T-helper 17 cell (primary cell): ENCODE measurements around the gene NAALADL2. TPM values are rescaled to one million over a fixed set of nuclear protein-coding genes. Genes with fewer than 3 reads are reported as not detected.

Source experiments
- ATAC-seq: fragments of 150-1000 bp; cut with Tn5 transposase; 2 replicates; pipeline ENCODE4 v1.10.0; 2021; ENCODE audit warnings: mild to moderate bottlenecking, moderate library complexity
- DNase-seq, 3 donors: peaks; one replicate each; pipeline versions ENCODE4 v3.0.0 to v3.0.0-alpha.2; 2020 to 2021
- H3K9me3 ChIP-seq: one replicate; pipeline ENCODE4 v1.7.0; 2013; ENCODE audit warnings: low read length, mild to moderate bottlenecking; ENCODE audit not compliant: control insufficient read depth, poor library complexity, severe bottlenecking
- H3K27ac Mint-ChIP-seq: one replicate; pipeline ENCODE4 v1.8.0; 2022; ENCODE audit warnings: mild to moderate bottlenecking, moderate library complexity, mixed read lengths
- H3K27me3 Mint-ChIP-seq: one replicate; pipeline ENCODE4 v1.8.0; 2022; ENCODE audit warnings: mixed read lengths
- H3K36me3 Mint-ChIP-seq: one replicate; pipeline ENCODE4 v1.8.0; 2022; ENCODE audit warnings: low read depth, mixed read lengths
- H3K4me1 Mint-ChIP-seq: one replicate; pipeline ENCODE4 v1.8.0; 2022; ENCODE audit warnings: mild to moderate bottlenecking, mixed read lengths
- H3K4me3 Mint-ChIP-seq: one replicate; pipeline ENCODE4 v1.8.0; 2022; ENCODE audit warnings: mild to moderate bottlenecking, moderate library complexity, mixed read lengths
- total RNA-seq, 4 donors: library from RNA in 2 of 4; stranded (reverse) in 2 of 4; gene quantifications; one replicate each; pipeline ENCODE4 v1.2.3 and lab custom pipeline; 2022 to 2026

The NAALADL2 gene
- total RNA-seq, 2 donors from 2014 or later: not detected

DNA sequence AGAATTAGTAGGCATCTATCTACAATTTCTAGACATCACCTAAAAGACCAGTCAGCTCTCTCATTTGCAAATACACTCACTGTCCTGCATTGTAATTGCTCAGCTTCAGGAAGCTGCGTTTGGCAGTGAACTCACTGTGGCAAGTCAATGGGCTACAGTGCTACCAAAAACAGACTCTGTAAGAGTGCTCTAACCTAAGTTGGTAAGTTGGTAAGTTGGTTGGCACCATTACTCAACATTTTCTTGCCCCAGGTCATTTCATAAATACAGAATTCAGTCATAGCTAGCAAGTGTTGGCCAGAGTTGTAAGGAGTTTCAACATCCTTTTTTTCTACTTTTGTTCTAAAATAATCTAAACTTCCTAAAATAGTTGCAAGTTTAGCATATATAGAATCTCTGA, 466.3 kb downstream of the NAALADL2 start:
- ATAC-seq: no peak
- H3K9me3 ChIP-seq: no peaks in the 10 kb centered on the region
- Mint-ChIP-seq H3K36me3 (no peaks in the 10 kb centered on the region), H3K4me3 (no peak overlapping the region), H3K4me1 (no peaks in the 10 kb centered on the region), H3K27me3 (no peaks in the 10 kb centered on the region), H3K27ac (no peak overlapping the region)
- no peak for DNase-seq

DNA sequence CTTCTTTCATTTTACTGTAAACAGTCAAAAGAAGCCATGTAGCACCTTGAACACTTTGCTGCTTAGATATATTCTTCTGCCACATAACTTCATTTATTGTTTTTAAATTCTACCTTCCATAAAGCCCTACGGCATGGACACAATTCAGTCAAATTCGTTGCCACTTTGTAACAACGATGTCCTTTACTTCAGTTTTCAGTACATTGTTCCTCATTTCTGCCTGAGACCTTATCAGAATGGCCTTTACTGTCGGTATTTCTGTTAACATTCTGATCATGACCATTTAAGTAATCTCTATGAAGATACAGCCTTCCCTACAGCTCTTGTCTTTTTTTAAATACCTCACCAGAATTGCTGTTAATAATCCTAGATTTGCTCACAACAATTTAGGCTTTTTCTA, 466.9 kb downstream of the NAALADL2 start:
- Mint-ChIP-seq H3K27me3 (no peaks in the 10 kb centered on the region), H3K4me3 (no peak overlapping the region), H3K4me1 (no peaks in the 10 kb centered on the region), H3K36me3 (no peaks in the 10 kb centered on the region), H3K27ac (no peak overlapping the region)
- no peaks in the 10 kb centered on the region for H3K9me3 ChIP-seq
- no peak for DNase-seq
- no peak for ATAC-seq

DNA sequence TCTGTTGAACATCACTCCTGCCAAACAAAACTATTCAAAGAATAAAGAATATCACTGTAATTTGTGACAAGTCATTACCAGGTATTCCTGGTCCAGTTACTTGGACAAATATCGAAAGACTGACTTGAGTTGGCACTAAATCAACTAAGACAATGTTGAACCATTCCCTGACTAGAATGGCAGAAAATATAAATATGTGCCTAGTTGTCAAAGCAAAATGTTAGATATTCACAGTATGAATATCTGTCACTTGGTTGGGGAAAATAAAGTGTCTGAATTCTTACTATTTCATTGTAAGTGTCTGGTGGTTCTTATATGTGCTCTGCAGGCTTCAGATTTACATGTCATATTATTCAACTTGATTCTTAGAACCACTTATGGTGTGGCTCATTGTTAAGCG, 470.2 kb downstream of the NAALADL2 start:
- Mint-ChIP-seq H3K27ac (no peak overlapping the region), H3K27me3 (no peaks in the 10 kb centered on the region), H3K4me3 (no peak overlapping the region), H3K4me1 (no peaks in the 10 kb centered on the region), H3K36me3 (no peaks in the 10 kb centered on the region)
- H3K9me3 ChIP-seq: no peaks in the 10 kb centered on the region
- DNase-seq (no peak), ATAC-seq (no peak)

DNA sequence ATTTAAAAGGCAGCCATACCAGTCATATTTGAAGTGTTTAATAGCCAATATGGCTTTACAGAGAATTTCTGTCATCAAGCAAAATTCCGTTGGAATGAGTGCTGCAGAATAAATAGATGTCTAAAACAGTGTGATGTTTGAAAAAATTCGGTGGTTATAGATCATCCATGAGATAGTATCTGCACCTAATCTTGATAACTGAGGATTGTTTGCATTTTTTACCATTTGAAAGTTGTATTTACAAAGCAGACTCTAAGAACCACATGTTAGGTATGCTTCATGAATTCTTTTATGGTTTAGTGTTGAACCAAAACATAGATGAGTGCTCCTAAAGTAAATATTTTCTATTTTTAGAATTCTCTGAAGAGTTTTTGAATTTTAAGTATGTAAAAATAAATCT, 476.1 kb downstream of the NAALADL2 start:
- Mint-ChIP-seq H3K4me1 (no peaks in the 10 kb centered on the region), H3K27me3 (no peaks in the 10 kb centered on the region), H3K4me3 (no peak overlapping the region), H3K27ac (no peak overlapping the region), H3K36me3 (no peaks in the 10 kb centered on the region)
- ATAC-seq (no peak), DNase-seq (no peak)
- no peaks in the 10 kb centered on the region for H3K9me3 ChIP-seq

GRCh38 chr3:175336406-175337133, 477.4 kb downstream of the NAALADL2 start:
- no peaks in the 10 kb centered on the region for H3K9me3 ChIP-seq
- DNase-seq (no peak), ATAC-seq (no peak)
- Mint-ChIP-seq H3K27ac (no peak overlapping the region), H3K4me3 (no peak overlapping the region), H3K27me3 (no peaks in the 10 kb centered on the region), H3K36me3 (no peaks in the 10 kb centered on the region), H3K4me1 (no peaks in the 10 kb centered on the region)

- ATAC-seq: no peak
- H3K27me3 Mint-ChIP-seq: no peaks in the 10 kb centered on the region
- no peaks in the 10 kb centered on the region for H3K4me1 Mint-ChIP-seq
- no peaks in the 10 kb centered on the region for H3K9me3 ChIP-seq
- H3K36me3 Mint-ChIP-seq: no peaks in the 10 kb centered on the region
- no peak overlapping the region for H3K27ac Mint-ChIP-seq
- H3K4me3 Mint-ChIP-seq: no peak overlapping the region
- DNase-seq: no peak
Observed at GRCh38 chr3:175337631-175338030, 478.5 kb downstream of the NAALADL2 start.

DNA sequence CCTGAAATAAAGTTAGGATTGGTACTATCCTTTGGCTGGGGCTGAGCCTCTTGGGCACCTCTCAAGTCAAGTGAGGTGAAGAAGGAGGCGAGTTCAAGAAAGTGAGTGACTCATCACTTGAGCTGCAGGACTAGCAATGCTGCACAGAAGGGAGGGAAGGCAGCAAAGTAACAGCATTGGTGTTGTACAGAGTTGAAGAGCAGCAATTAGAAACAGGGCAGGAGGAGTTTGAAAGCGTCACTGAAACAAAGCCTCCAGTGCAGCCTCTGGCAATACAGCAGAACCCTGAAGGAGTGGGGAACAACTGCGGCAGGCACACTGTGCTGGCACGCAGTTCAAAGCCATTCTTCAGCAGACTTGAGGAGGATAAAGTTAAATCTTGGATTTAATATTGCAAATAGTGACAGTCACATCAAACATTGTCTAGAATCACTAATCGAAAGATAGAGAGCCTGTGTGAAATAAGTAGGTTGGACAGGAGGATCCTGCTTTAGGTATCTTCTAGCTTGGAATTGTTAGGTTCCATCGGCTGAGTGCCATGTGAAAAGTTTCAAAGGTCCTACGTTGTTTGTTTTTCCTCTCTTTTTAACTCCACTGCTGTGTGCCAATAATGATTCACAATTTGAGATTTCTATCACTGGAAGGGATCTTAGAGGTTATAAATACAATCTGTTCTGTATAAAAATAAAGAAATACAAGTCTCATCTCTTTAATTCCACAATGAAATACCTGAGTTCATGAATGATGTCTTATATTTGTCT, 479.8 kb downstream of the NAALADL2 start:
- Mint-ChIP-seq H3K36me3 (no peaks in the 10 kb centered on the region), H3K4me1 (no peaks in the 10 kb centered on the region), H3K27ac (no peak overlapping the region), H3K27me3 (no peaks in the 10 kb centered on the region), H3K4me3 (no peak overlapping the region)
- DNase-seq (no peak), ATAC-seq (no peak)
- H3K9me3 ChIP-seq: no peaks in the 10 kb centered on the region

DNA sequence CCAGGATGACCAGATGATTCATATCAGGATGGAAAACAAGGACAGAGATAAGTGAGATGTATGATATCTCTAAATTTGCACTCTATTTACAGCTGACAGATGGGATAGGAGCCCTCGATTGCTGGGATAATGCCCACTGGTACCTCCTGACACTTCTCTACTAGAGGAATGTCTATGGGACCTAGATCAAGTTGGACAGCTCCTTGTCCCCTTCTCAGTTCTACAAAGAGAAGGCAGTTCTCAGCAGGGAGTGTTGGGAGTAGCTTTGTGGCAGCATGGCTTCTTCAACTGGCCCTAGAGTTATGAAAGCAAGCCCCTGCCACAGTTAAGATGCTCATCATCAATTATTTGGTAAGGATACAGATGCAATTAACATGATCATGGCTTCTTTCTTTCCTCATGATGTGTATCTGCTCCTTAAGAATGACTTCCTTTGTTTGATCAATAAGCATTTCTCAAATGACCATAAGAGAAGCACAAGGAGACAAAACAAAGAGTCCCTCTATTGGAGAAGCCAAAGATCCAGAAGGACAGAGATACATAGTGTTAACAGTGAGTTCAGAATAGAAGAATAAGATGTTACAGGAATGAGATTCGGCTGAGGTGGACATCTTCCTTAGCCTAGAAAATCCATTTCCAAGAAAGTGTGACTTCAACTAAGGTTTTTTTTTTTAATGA, 481.3 kb downstream of the NAALADL2 start:
- Mint-ChIP-seq H3K4me1 (no peaks in the 10 kb centered on the region), H3K27me3 (no peaks in the 10 kb centered on the region), H3K27ac (no peak overlapping the region), H3K36me3 (no peaks in the 10 kb centered on the region), H3K4me3 (no peak overlapping the region)
- no peaks in the 10 kb centered on the region for H3K9me3 ChIP-seq
- ATAC-seq: no peak
- no peak for DNase-seq

DNA sequence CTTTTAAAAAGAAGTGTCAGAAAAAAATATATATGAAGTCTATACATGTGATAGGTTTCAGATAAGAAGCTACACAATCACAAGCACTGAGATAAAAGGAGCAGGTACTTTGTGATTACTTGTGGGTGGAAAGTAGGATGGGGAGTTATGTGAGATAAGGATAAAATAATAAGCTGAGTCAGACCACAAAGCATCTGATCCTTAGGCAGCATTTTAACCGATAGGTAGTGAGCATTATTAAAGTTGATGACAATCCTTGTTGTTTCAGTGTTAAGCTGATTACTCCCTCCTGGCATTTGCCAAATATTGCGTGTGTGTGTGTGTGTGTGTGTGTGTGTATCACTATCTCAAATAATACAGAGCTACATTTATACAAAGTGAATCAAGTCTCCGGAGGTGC, 483.1 kb downstream of the NAALADL2 start:
- Mint-ChIP-seq H3K36me3 (no peaks in the 10 kb centered on the region), H3K4me1 (no peaks in the 10 kb centered on the region), H3K27ac (no peak overlapping the region), H3K4me3 (no peak overlapping the region), H3K27me3 (no peaks in the 10 kb centered on the region)
- H3K9me3 ChIP-seq: no peaks in the 10 kb centered on the region
- no peak for ATAC-seq
- no peak for DNase-seq

DNA sequence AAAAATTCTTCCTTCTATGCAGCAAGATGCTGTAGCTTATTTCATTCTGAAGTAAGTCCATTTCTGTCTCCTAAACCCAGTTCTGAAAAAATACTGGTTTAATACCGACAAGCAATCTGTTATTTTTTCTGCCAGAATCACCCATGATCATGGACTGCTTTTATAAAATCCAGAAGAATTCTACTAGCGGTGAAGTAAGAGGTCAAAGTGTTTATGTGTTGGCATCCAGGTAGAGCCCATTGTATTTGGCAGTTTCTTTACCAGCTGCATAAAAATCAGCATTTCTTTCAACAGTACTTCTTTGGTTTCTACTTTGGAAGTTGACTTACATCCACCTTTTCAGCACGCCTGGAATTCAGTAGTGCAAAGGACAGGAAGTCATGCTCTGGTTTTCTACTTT, 484.8 kb downstream of the NAALADL2 start:
- Mint-ChIP-seq H3K4me1 (no peaks in the 10 kb centered on the region), H3K27me3 (no peaks in the 10 kb centered on the region), H3K36me3 (no peaks in the 10 kb centered on the region), H3K27ac (no peak overlapping the region), H3K4me3 (no peak overlapping the region)
- H3K9me3 ChIP-seq: no peaks in the 10 kb centered on the region
- ATAC-seq (no peak), DNase-seq (no peak)

DNA sequence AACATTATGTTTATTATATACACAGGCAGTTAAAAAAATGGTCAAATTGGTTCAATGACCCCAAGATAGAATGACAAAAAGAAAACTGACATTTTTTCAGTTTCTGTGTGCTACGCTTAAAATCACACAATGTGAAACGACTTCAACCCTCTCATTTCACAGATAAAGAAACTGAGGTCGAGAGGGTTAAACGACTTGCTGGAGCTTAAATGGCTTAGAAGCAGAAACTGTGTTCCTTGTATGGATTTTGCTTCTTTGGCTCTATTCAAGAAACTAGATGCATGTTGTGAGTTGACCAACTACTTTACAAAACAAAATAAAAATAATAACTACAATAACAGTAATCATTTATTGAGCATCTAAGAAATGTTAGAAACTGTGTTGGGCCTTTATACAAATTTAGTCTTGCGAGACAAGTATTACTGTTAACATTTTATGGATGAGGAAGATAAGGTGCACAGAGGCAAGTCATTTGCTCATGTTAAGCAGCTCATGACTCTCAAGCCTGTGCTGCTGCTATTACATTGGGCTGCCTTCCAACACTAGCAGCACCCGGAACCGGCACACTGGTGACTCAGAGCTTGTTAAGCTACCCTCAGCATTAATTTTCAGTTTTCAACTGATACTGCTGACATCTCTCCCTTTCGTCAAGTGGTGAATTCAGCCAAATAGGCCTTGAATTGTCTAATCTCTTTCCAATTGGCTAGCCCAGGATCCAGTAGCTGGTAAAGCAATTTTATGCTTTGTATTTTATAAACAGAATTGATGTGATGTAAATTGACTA, 487.6 kb downstream of the NAALADL2 start:
- Mint-ChIP-seq H3K27ac (no peak overlapping the region), H3K4me3 (no peak overlapping the region), H3K4me1 (no peaks in the 10 kb centered on the region), H3K36me3 (no peaks in the 10 kb centered on the region), H3K27me3 (no peaks in the 10 kb centered on the region)
- H3K9me3 ChIP-seq: no peaks in the 10 kb centered on the region
- DNase-seq (no peak), ATAC-seq (no peak)

DNA sequence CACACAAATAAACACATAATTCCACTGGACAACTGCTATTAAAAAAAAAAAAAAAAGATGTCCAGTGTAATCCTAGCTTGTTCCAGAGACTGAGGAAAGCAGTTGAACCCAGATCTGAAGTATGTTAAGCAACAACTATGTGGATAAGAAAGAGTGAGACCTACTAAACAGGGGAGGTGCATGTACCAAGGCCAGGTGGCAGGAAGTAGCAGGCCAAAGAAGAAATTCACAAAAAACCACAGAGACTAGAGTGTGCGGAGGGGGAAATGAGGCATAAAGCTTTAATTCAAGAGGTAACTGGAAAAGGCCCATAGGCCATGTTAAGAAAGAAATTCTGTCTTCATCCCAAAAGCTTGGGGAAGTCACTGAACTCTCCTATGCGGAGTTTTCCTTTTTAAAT, 490.0 kb downstream of the NAALADL2 start:
- H3K36me3 Mint-ChIP-seq: no peaks in the 10 kb centered on the region
- H3K27ac Mint-ChIP-seq: no peak overlapping the region
- H3K4me1 Mint-ChIP-seq: no peaks in the 10 kb centered on the region
- no peak overlapping the region for H3K4me3 Mint-ChIP-seq
- no peak for ATAC-seq
- no peaks in the 10 kb centered on the region for H3K27me3 Mint-ChIP-seq
- DNase-seq: no peak
- H3K9me3 ChIP-seq: no peaks in the 10 kb centered on the region

- H3K27ac Mint-ChIP-seq: no peak overlapping the region
- H3K27me3 Mint-ChIP-seq: no peaks in the 10 kb centered on the region
- H3K4me1 Mint-ChIP-seq: no peaks in the 10 kb centered on the region
- ATAC-seq (no peak), DNase-seq (no peak)
- H3K4me3 Mint-ChIP-seq: no peak overlapping the region
- no peaks in the 10 kb centered on the region for H3K36me3 Mint-ChIP-seq
- no peaks in the 10 kb centered on the region for H3K9me3 ChIP-seq
Observed at GRCh38 chr3:175355801-175356335, 496.7 kb downstream of the NAALADL2 start.
